ENCODE results near the gene DGCR8.

DGCR8 gene

GRCh38 chr22:20052309-20053259 is 27.5 kb upstream of the DGCR8 start:
- no peak overlapping the region for H3K27ac ChIP-seq (ENCODE audit: low read depth, low read length)
- H3K9ac ChIP-seq (ENCODE audit: low read length in 5 of 5): no peak overlapping the region

GRCh38 chr22:20053407-20054033 is 26.5 kb upstream of the DGCR8 start:
- H3K27me3 ChIP-seq (ENCODE audit: control insufficient read depth in 5 of 5, insufficient read depth in 4 of 5, low read length in 5 of 5): no peaks in the 10 kb centered on the region
- no peak overlapping the region for H3K27ac ChIP-seq (ENCODE audit: low read depth, low read length)
- no peak overlapping the region for H3K9ac ChIP-seq (ENCODE audit: low read length in 5 of 5)
- peaks cover 0 to 72% (median 62%) of the 10 kb centered on the region in 5 donors for H3K36me3 ChIP-seq (ENCODE audit: control insufficient read depth in 5 of 5, insufficient read depth in 5 of 5, low read length in 5 of 5)
- peaks cover 0 to 6% (median 0%) of the 10 kb centered on the region in 5 donors for H3K4me1 ChIP-seq (ENCODE audit: control insufficient read depth in 5 of 5, insufficient read depth in 5 of 5, low read length in 5 of 5)
- no peaks in the 10 kb centered on the region for H3K9me3 ChIP-seq (ENCODE audit: control insufficient read depth in 5 of 5, low read length in 5 of 5)
- H3K4me3 ChIP-seq (ENCODE audit: low read depth in 1 of 5, low read length in 5 of 5): no peak overlapping the region

More at GRCh38 chr22:20052309-20053259, 27.5 kb upstream of the DGCR8 start:
- Histone ChIP-seq H3K4me1 (ENCODE audit: control insufficient read depth in 5 of 5, insufficient read depth in 5 of 5, low read length in 5 of 5) (peaks cover 0 to 6% (median 0%) of the 10 kb centered on the region in 5 donors), H3K9me3 (ENCODE audit: control insufficient read depth in 5 of 5, low read length in 5 of 5) (no peaks in the 10 kb centered on the region), H3K36me3 (ENCODE audit: control insufficient read depth in 5 of 5, insufficient read depth in 5 of 5, low read length in 5 of 5) (peaks cover 0 to 71% (median 59%) of the 10 kb centered on the region in 5 donors), H3K4me3 (ENCODE audit: low read depth in 1 of 5, low read length in 5 of 5) (no peak overlapping the region), H3K27me3 (ENCODE audit: control insufficient read depth in 5 of 5, insufficient read depth in 4 of 5, low read length in 5 of 5) (no peaks in the 10 kb centered on the region)

GRCh38 chr22:20054034-20054427 is 26.0 kb upstream of the DGCR8 start:
- no peak overlapping the region for H3K9ac ChIP-seq (ENCODE audit: low read length in 5 of 5)
- H3K27me3 ChIP-seq (ENCODE audit: control insufficient read depth in 5 of 5, insufficient read depth in 4 of 5, low read length in 5 of 5): no peaks in the 10 kb centered on the region
- H3K4me3 ChIP-seq (ENCODE audit: low read depth in 1 of 5, low read length in 5 of 5): no peak overlapping the region
- no peaks in the 10 kb centered on the region for H3K9me3 ChIP-seq (ENCODE audit: control insufficient read depth in 5 of 5, low read length in 5 of 5)
- H3K4me1 ChIP-seq (ENCODE audit: control insufficient read depth in 5 of 5, insufficient read depth in 5 of 5, low read length in 5 of 5): peaks cover 0 to 6% (median 0%) of the 10 kb centered on the region in 5 donors
- peaks cover 0 to 76% (median 64%) of the 10 kb centered on the region in 5 donors for H3K36me3 ChIP-seq (ENCODE audit: control insufficient read depth in 5 of 5, insufficient read depth in 5 of 5, low read length in 5 of 5)
- H3K27ac ChIP-seq (ENCODE audit: low read depth, low read length): no peak overlapping the region

- Histone ChIP-seq H3K4me3 (ENCODE audit: low read depth in 1 of 5, low read length in 5 of 5) (no peak overlapping the region), H3K9ac (ENCODE audit: low read length in 5 of 5) (no peak overlapping the region), H3K27me3 (ENCODE audit: control insufficient read depth in 5 of 5, insufficient read depth in 4 of 5, low read length in 5 of 5) (no peaks in the 10 kb centered on the region), H3K36me3 (ENCODE audit: control insufficient read depth in 5 of 5, insufficient read depth in 5 of 5, low read length in 5 of 5) (peaks cover 0 to 78% (median 67%) of the 10 kb centered on the region in 5 donors), H3K9me3 (ENCODE audit: control insufficient read depth in 5 of 5, low read length in 5 of 5) (no peaks in the 10 kb centered on the region), H3K4me1 (ENCODE audit: control insufficient read depth in 5 of 5, insufficient read depth in 5 of 5, low read length in 5 of 5) (peaks cover 0 to 6% (median 0%) of the 10 kb centered on the region in 5 donors), H3K27ac (ENCODE audit: low read depth, low read length) (no peak overlapping the region)
Measured at GRCh38 chr22:20054485-20054884, 25.6 kb upstream of the DGCR8 start.

GRCh38 chr22:20055144-20055543 is 24.9 kb upstream of the DGCR8 start:
- H3K4me1 ChIP-seq (ENCODE audit: control insufficient read depth in 5 of 5, insufficient read depth in 5 of 5, low read length in 5 of 5): peaks cover 0 to 6% (median 0%) of the 10 kb centered on the region in 5 donors
- H3K36me3 ChIP-seq (ENCODE audit: control insufficient read depth in 5 of 5, insufficient read depth in 5 of 5, low read length in 5 of 5): peaks cover 0 to 78% (median 67%) of the 10 kb centered on the region in 5 donors
- no peak overlapping the region for H3K9ac ChIP-seq (ENCODE audit: low read length in 5 of 5)
- no peaks in the 10 kb centered on the region for H3K9me3 ChIP-seq (ENCODE audit: control insufficient read depth in 5 of 5, low read length in 5 of 5)
- no peaks in the 10 kb centered on the region for H3K27me3 ChIP-seq (ENCODE audit: control insufficient read depth in 5 of 5, insufficient read depth in 4 of 5, low read length in 5 of 5)
- H3K27ac ChIP-seq (ENCODE audit: low read depth, low read length): no peak overlapping the region
- H3K4me3 ChIP-seq (ENCODE audit: low read depth in 1 of 5, low read length in 5 of 5): no peak overlapping the region

GRCh38 chr22:20055654-20056053 is 24.4 kb upstream of the DGCR8 start:
- Histone ChIP-seq H3K4me3 (ENCODE audit: low read depth in 1 of 5, low read length in 5 of 5) (no peak overlapping the region), H3K27ac (ENCODE audit: low read depth, low read length) (no peak overlapping the region), H3K27me3 (ENCODE audit: control insufficient read depth in 5 of 5, insufficient read depth in 4 of 5, low read length in 5 of 5) (no peaks in the 10 kb centered on the region), H3K4me1 (ENCODE audit: control insufficient read depth in 5 of 5, insufficient read depth in 5 of 5, low read length in 5 of 5) (peaks cover 0 to 6% (median 0%) of the 10 kb centered on the region in 5 donors), H3K9me3 (ENCODE audit: control insufficient read depth in 5 of 5, low read length in 5 of 5) (no peaks in the 10 kb centered on the region), H3K36me3 (ENCODE audit: control insufficient read depth in 5 of 5, insufficient read depth in 5 of 5, low read length in 5 of 5) (peaks cover 0 to 83% (median 70%) of the 10 kb centered on the region in 5 donors), H3K9ac (ENCODE audit: low read length in 5 of 5) (no peak overlapping the region)

GRCh38 chr22:20056161-20056560 is 23.9 kb upstream of the DGCR8 start:
- H3K36me3 ChIP-seq (ENCODE audit: control insufficient read depth in 5 of 5, insufficient read depth in 5 of 5, low read length in 5 of 5): peaks cover 0 to 88% (median 74%) of the 10 kb centered on the region in 5 donors
- no peak overlapping the region for H3K27ac ChIP-seq (ENCODE audit: low read depth, low read length)
- H3K9ac ChIP-seq (ENCODE audit: low read length in 5 of 5): no peak overlapping the region

GRCh38 chr22:20056696-20057386 is 23.2 kb upstream of the DGCR8 start:
- Histone ChIP-seq H3K36me3 (ENCODE audit: control insufficient read depth in 5 of 5, insufficient read depth in 5 of 5, low read length in 5 of 5) (peaks cover 0 to 91% (median 78%) of the 10 kb centered on the region in 5 donors), H3K9me3 (ENCODE audit: control insufficient read depth in 5 of 5, low read length in 5 of 5) (no peaks in the 10 kb centered on the region), H3K9ac (ENCODE audit: low read length in 5 of 5) (no peak overlapping the region), H3K27ac (ENCODE audit: low read depth, low read length) (no peak overlapping the region), H3K4me3 (ENCODE audit: low read depth in 1 of 5, low read length in 5 of 5) (no peak overlapping the region), H3K4me1 (ENCODE audit: control insufficient read depth in 5 of 5, insufficient read depth in 5 of 5, low read length in 5 of 5) (peaks cover 0 to 10% (median 6%) of the 10 kb centered on the region in 5 donors), H3K27me3 (ENCODE audit: control insufficient read depth in 5 of 5, insufficient read depth in 4 of 5, low read length in 5 of 5) (no peaks in the 10 kb centered on the region)

More at GRCh38 chr22:20056161-20056560, 23.9 kb upstream of the DGCR8 start:
- no peak overlapping the region for H3K4me3 ChIP-seq (ENCODE audit: low read depth in 1 of 5, low read length in 5 of 5)
- no peaks in the 10 kb centered on the region for H3K27me3 ChIP-seq (ENCODE audit: control insufficient read depth in 5 of 5, insufficient read depth in 4 of 5, low read length in 5 of 5)
- H3K4me1 ChIP-seq (ENCODE audit: control insufficient read depth in 5 of 5, insufficient read depth in 5 of 5, low read length in 5 of 5): peaks cover 0 to 6% (median 2%) of the 10 kb centered on the region in 5 donors
- H3K9me3 ChIP-seq (ENCODE audit: control insufficient read depth in 5 of 5, low read length in 5 of 5): no peaks in the 10 kb centered on the region

- H3K9me3 ChIP-seq (ENCODE audit: control insufficient read depth in 5 of 5, low read length in 5 of 5): no peaks in the 10 kb centered on the region
- H3K27me3 ChIP-seq (ENCODE audit: control insufficient read depth in 5 of 5, insufficient read depth in 4 of 5, low read length in 5 of 5): no peaks in the 10 kb centered on the region
- H3K27ac ChIP-seq (ENCODE audit: low read depth, low read length): no peak overlapping the region
- no peak overlapping the region for H3K4me3 ChIP-seq (ENCODE audit: low read depth in 1 of 5, low read length in 5 of 5)
- H3K36me3 ChIP-seq (ENCODE audit: control insufficient read depth in 5 of 5, insufficient read depth in 5 of 5, low read length in 5 of 5): peaks cover 0 to 91% (median 78%) of the 10 kb centered on the region in 5 donors
- no peak overlapping the region for H3K9ac ChIP-seq (ENCODE audit: low read length in 5 of 5)
- H3K4me1 ChIP-seq (ENCODE audit: control insufficient read depth in 5 of 5, insufficient read depth in 5 of 5, low read length in 5 of 5): peaks cover 0 to 13% (median 6%) of the 10 kb centered on the region in 5 donors
Measured at GRCh38 chr22:20057596-20058268, 22.3 kb upstream of the DGCR8 start.

Data from subcutaneous abdominal adipose tissue (tissue), 5 donors.